Lower leg skin (tissue), 4 donors: ENCODE measurements around the gene GPR84. TPM values are rescaled to one million over a fixed set of nuclear protein-coding genes. Genes with fewer than 3 reads are reported as not detected.

Experiments used
- DNase-seq, 2 donors: peaks; one replicate each; pipeline ENCODE4 v3.0.0-alpha.2; 2019; ENCODE audit warnings: low spot score in 2 of 2
- H3K4me3 ChIP-seq: fragments of 200-600 bp; sonication (generic); 2 replicates; pipeline ENCODE4 v1.5.1; 2017; ENCODE audit warnings: mild to moderate bottlenecking, low read depth; ENCODE audit not compliant: poor library complexity, severe bottlenecking
- POLR2A ChIP-seq, 2 donors: fragments of 450-650 bp; IDR thresholded peaks; one replicate each; pipeline ENCODE4 v1.6.1; 2016 to 2017; ENCODE audit warnings: antibody characterized with exemption in 2 of 2, mild to moderate bottlenecking in 1 of 2, moderate library complexity in 1 of 2
- WGBS, 2 donors: methylation state at CpG; one replicate each; pipeline ENCODE4 v1.1.5; 2018; 5-methylcytosine and 5-hydroxymethylcytosine counted together
- intact Hi-C: fragments of 100-400 bp; cut with DNase I; formaldehyde crosslinking; loops from one replicate; pipeline ENCODE4 v1.15.0; 2023; ENCODE audit warnings: low total_unique reads
- total RNA-seq, 4 donors: library from RNA; depleted of rRNA; stranded (reverse); fragments of >200 nt; gene quantifications; one replicate each; pipeline ENCODE4 v1.1.0, GENCODE V29; 2016
- TF ChIP-seq, protein P1 (sequence below), 3 donors: fragments of 450-650 bp; IDR thresholded peaks; one replicate each; pipeline ENCODE4 v1.5.1; 2016; ENCODE audit warnings: antibody characterized with exemption in 3 of 3, mild to moderate bottlenecking in 3 of 3, moderate library complexity in 2 of 3

The GPR84 gene
- total RNA-seq, 4 donors from 2014 or later: 0.42 TPM; not detected in 3

GRCh38 chr12:54376596-54376995, 12.3 kb upstream of the GPR84 start:
- no peak overlapping the region for H3K4me3 ChIP-seq
- peak; percentile 82 to 92 for DNase-seq
- TF ChIP-seq, protein P1, sequence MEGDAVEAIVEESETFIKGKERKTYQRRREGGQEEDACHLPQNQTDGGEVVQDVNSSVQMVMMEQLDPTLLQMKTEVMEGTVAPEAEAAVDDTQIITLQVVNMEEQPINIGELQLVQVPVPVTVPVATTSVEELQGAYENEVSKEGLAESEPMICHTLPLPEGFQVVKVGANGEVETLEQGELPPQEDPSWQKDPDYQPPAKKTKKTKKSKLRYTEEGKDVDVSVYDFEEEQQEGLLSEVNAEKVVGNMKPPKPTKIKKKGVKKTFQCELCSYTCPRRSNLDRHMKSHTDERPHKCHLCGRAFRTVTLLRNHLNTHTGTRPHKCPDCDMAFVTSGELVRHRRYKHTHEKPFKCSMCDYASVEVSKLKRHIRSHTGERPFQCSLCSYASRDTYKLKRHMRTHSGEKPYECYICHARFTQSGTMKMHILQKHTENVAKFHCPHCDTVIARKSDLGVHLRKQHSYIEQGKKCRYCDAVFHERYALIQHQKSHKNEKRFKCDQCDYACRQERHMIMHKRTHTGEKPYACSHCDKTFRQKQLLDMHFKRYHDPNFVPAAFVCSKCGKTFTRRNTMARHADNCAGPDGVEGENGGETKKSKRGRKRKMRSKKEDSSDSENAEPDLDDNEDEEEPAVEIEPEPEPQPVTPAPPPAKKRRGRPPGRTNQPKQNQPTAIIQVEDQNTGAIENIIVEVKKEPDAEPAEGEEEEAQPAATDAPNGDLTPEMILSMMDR (IDR thresholded peaks at IDR 0.05): no peak
- no peak for TF ChIP-seq POLR2A (IDR thresholded peaks at IDR 0.05)
- WGBS, 2 donors: 19 to 25% methylated on average over 4 of the region's 4 CpGs
- intact Hi-C loops: no loop called here

DNA sequence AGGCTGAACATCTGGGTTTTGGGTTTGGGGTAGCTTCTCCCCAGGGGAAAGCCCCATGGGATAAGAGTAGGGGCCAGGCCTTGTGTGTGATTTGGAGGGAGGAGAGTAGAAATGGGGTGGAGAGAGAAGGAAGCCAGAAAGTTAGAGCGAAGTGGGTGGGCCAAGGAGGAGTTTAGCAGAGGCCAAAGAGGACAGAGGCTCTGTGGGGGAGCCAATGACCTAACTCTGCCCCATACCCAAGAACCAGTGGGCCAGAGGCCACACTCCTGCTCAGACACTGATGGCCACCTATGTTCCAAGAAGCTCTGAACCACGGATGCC, 10.9 kb upstream of the GPR84 start:
- WGBS, 2 donors: 32 to 37% methylated on average over 2 of the region's 2 CpGs
- peak in 1 of 2 donors; percentile 79 for DNase-seq
- intact Hi-C loops: no loop called here
- TF ChIP-seq, protein P1 (IDR thresholded peaks at IDR 0.05): no peak
- no peak for TF ChIP-seq POLR2A (IDR thresholded peaks at IDR 0.05)
- no peak overlapping the region for H3K4me3 ChIP-seq

DNA sequence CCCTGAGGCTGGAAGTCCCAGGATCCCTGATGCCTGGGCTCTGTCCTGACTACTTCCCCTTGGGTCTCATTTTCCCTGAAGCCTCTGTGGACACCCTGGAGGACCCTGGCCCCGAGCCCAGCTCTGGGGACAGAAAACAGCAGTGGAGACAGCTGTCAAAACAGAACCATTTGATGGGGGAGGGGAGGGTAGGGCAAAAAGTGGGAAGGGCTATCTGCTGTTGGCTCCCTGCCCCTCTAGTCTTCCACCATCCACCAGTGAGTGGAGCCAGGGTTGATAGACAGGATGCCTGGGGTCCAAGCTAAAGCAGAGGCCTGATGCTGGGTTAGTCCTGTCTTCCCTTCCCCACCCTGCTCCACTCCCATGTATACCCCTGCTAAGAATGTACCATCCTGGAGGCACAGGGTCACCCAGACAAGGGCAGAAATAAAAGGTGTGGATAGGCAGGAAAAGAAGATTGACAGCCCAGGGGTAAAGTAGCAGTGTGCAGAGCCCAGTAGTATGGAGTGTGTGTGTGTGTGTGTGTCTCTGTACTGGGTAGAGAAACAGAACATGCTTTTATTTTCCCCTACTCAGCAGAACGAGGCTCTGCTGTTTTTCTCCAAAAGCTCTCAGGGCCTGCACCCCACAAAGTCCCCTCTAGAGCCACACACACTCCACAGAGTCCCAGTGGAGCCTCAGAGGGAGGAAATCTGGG, 10.4 kb upstream of the GPR84 start:
- WGBS, 2 donors: 36 to 43% methylated on average over 2 of the region's 2 CpGs
- H3K4me3 ChIP-seq: no peak overlapping the region
- no peak for TF ChIP-seq POLR2A (IDR thresholded peaks at IDR 0.05)
- TF ChIP-seq, protein P1 (IDR thresholded peaks at IDR 0.05): no peak
- peak in 1 of 2 donors; percentile 86 for DNase-seq
- intact Hi-C loops: no loop called here

DNA sequence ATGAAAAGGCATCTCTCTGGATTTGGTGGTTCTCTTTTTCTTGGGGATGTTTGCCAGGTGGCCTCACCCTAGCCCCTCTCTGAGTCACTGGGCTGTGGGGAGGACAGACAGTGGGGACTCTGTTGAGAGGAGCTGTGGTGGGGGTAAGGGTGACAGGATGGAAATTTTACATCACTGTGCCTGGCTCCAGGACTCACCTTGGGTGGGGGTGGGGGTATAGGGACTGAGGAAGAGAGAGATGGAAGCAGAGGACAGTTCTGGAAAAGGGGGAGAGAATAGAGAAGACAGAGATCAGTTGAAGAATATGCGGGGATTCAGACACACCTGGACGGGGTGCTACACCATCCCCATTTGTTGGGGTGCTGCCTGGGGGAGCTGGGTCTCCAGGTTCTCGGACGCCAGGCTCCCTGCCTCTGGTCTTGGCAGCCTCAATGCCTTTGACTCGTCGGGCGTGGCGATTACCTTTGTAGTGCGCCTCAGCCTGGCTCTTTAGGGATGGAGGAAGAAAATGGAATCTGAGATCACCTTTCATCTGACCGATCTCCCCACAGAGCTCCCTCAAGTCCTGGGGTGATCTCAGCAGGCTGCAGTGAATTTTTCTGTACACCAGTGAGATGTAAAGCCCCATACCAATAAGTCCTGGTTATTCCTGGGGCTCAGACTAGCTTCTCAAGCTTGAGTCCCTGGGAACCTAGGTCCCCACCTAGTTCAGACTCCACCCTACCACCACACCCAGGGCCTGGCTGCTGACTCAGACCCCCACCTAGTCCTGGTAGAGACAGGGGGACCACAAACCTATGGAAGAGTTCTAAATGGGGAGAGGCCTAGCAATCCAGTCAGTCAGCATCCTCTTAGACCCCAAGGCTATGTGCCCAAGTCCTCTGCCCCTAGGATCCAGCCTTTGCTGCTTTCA, 9.6 kb upstream of the GPR84 start:
- WGBS, 2 donors: 61 to 81% methylated on average over 10 of the region's 10 CpGs
- TF ChIP-seq, protein P1 (IDR thresholded peaks at IDR 0.05): no peak
- no peak for TF ChIP-seq POLR2A (IDR thresholded peaks at IDR 0.05)
- intact Hi-C loops: no loop called here
- H3K4me3 ChIP-seq: no peak overlapping the region
- peak in 1 of 2 donors; percentile 85 for DNase-seq

GRCh38 chr12:54372113-54372806, 8.0 kb upstream of the GPR84 start:
- no peak for DNase-seq
- no peak overlapping the region for H3K4me3 ChIP-seq
- WGBS, 2 donors: 44 to 45% methylated on average over 8 of the region's 8 CpGs
- intact Hi-C loops: no loop called here
- TF ChIP-seq, protein P1 (IDR thresholded peaks at IDR 0.05): no peak
- TF ChIP-seq POLR2A (IDR thresholded peaks at IDR 0.05): no peak
